Stomach (tissue), 4 donors: ENCODE data around the gene PARD3.

Source experiments
- EP300 ChIP-seq: sonication (generic); formaldehyde crosslinking; IDR thresholded peaks from one replicate; pipeline ENCODE4 v1.6.1; 2017; ENCODE audit warnings: antibody characterized with exemption
- POLR2A ChIP-seq, 4 donors: fragments of 450-650 bp; IDR thresholded peaks; one replicate each; pipeline ENCODE4 v1.6.1; 2016; ENCODE audit warnings: antibody characterized with exemption in 4 of 4, control low read depth in 2 of 4, mild to moderate bottlenecking in 1 of 4, moderate library complexity in 1 of 4
- POLR2AphosphoS5 ChIP-seq, 3 donors: sonication (generic); formaldehyde crosslinking; IDR thresholded peaks; one replicate each; pipeline ENCODE4 v1.6.1; 2016; ENCODE audit warnings: antibody characterized with exemption in 3 of 3
- TF ChIP-seq, protein P1 (sequence below), 7 experiments: fragments of 450-650 bp in 4 of 7; fragments of 200-600 bp in 3 of 7; sonication (generic) in 3 of 7; IDR thresholded peaks; one replicate each; pipeline ENCODE4 v1.5.1; 2016 to 2019; ENCODE audit warnings: antibody characterized with exemption in 7 of 7, control low read depth in 2 of 7, mild to moderate bottlenecking in 1 of 7

DNA sequence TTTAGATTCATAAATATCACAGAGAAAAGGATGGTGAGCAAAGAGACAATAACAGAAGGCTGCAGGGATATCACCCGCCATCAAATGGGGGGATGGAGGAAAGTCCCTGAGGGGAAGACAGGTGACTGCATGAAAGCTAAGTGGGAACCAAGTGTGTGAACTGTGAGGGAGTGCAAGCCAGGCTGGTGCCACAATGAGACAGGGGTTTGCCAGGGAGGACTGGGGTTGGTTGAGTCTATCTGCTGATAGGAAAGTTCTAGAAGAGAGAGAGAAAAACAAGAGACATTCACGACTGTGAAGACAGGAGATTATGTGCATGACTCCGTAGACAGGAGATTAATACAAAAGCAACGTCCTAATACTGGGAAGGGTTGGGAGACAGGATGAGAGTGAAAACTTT is 376.4 kb downstream of the PARD3 start:
- no peak for TF ChIP-seq POLR2AphosphoS5 (IDR thresholded peaks at IDR 0.05)
- TF ChIP-seq, protein P1, sequence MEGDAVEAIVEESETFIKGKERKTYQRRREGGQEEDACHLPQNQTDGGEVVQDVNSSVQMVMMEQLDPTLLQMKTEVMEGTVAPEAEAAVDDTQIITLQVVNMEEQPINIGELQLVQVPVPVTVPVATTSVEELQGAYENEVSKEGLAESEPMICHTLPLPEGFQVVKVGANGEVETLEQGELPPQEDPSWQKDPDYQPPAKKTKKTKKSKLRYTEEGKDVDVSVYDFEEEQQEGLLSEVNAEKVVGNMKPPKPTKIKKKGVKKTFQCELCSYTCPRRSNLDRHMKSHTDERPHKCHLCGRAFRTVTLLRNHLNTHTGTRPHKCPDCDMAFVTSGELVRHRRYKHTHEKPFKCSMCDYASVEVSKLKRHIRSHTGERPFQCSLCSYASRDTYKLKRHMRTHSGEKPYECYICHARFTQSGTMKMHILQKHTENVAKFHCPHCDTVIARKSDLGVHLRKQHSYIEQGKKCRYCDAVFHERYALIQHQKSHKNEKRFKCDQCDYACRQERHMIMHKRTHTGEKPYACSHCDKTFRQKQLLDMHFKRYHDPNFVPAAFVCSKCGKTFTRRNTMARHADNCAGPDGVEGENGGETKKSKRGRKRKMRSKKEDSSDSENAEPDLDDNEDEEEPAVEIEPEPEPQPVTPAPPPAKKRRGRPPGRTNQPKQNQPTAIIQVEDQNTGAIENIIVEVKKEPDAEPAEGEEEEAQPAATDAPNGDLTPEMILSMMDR (IDR thresholded peaks at IDR 0.05): no peak
- TF ChIP-seq EP300: no peak
- no peak for TF ChIP-seq POLR2A (IDR thresholded peaks at IDR 0.05)
